OCI-LY1 (cell line): ENCODE measurements around the gene MAN1A1.

Experiments used
- H2AFZ ChIP-seq: fragments of 200-600 bp; sonication (generic), shearing (Covaris generic); 2 replicates; pipeline ENCODE4 v1.6.0; 2014; ENCODE audit warnings: antibody characterized with exemption, mild to moderate bottlenecking, low read length
- H3F3A ChIP-seq: fragments of 200-600 bp; sonication (generic), shearing (Covaris generic); 2 replicates; pipeline ENCODE4 v1.6.0; 2014; ENCODE audit warnings: mild to moderate bottlenecking, antibody characterized with exemption, low read length, moderate library complexity; ENCODE audit not compliant: insufficient read depth
- H3K27ac ChIP-seq: fragments of 200-600 bp; sonication (generic); 2 replicates; pipeline ENCODE4 v1.5.1; 2014; ENCODE audit warnings: low read length, mixed run types, mild to moderate bottlenecking, low read depth; ENCODE audit not compliant: poor library complexity, severe bottlenecking
- H3K27me3 ChIP-seq: fragments of 200-600 bp; sonication (generic); 2 replicates; pipeline ENCODE4 v1.6.0; 2014; ENCODE audit warnings: antibody characterized with exemption, mild to moderate bottlenecking, low read length, moderate library complexity; ENCODE audit not compliant: insufficient read depth
- H3K36me3 ChIP-seq: fragments of 200-600 bp; sonication (generic); 2 replicates; pipeline ENCODE4 v1.6.1; 2014; ENCODE audit warnings: mild to moderate bottlenecking, antibody characterized with exemption, low read length, moderate library complexity, mixed read lengths; ENCODE audit not compliant: insufficient read depth
- H3K4me1 ChIP-seq: fragments of 200-600 bp; sonication (generic); 2 replicates; pipeline ENCODE4 v1.5.1; 2014; ENCODE audit warnings: mild to moderate bottlenecking, low read length, moderate library complexity; ENCODE audit not compliant: insufficient read depth, severe bottlenecking
- H3K4me2 ChIP-seq: fragments of 200-600 bp; sonication (generic), shearing (Covaris generic); 2 replicates; pipeline ENCODE4 v1.6.1; 2014; ENCODE audit warnings: low read length
- H3K4me3 ChIP-seq: fragments of 200-600 bp; sonication (generic); 2 replicates; pipeline ENCODE4 v1.5.1; 2014; ENCODE audit warnings: low read length, low read depth, mild to moderate bottlenecking, mixed read lengths; ENCODE audit not compliant: poor library complexity, severe bottlenecking
- H3K79me2 ChIP-seq: fragments of 200-600 bp; shearing (Covaris generic); 2 replicates; pipeline ENCODE4 v1.6.1; 2016; ENCODE audit warnings: mixed run types, low read length, mixed read lengths; ENCODE audit not compliant: insufficient read depth
- H3K9ac ChIP-seq: fragments of 200-600 bp; sonication (generic), shearing (Covaris generic); 2 replicates; pipeline ENCODE4 v1.6.1; 2014; ENCODE audit warnings: mild to moderate bottlenecking, low read length, mixed read lengths
- H3K9me2 ChIP-seq: fragments of 200-600 bp; sonication (generic), shearing (Covaris generic); 2 replicates; pipeline ENCODE4 v1.6.1; 2014; ENCODE audit warnings: low read depth, mild to moderate bottlenecking, low read length, mixed read lengths
- H3K9me3 ChIP-seq: fragments of 200-600 bp; shearing (Covaris generic); 2 replicates; pipeline ENCODE4 v1.6.1; 2014; ENCODE audit warnings: low read length, mixed read lengths
- H4K20me1 ChIP-seq: fragments of 200-600 bp; sonication (generic), shearing (Covaris generic); 2 replicates; pipeline ENCODE4 v1.6.0; 2016; ENCODE audit warnings: mild to moderate bottlenecking, low read length; ENCODE audit not compliant: insufficient read depth
- CTCF ChIP-seq: fragments of 200-600 bp; sonication (generic), shearing (Covaris generic); IDR thresholded peaks from 2 replicates; pipeline ENCODE4 v1.5.1; 2017; ENCODE audit warnings: mild to moderate bottlenecking, antibody characterized with exemption, low read length, moderate library complexity, mixed read lengths
- EZH2 ChIP-seq: fragments of 200-600 bp; sonication (generic), shearing (Covaris generic); IDR thresholded peaks from 2 replicates; pipeline ENCODE4 v1.8.0; 2017; ENCODE audit warnings: borderline replicate concordance, mixed run types, mild to moderate bottlenecking, antibody characterized with exemption, low read length, moderate library complexity, mixed read lengths

MAN1A1 gene

GRCh38 chr6:119128252-119128912 lies 221.2 kb downstream of the MAN1A1 start:
- Histone ChIP-seq H3K36me3 (no peaks in the 10 kb centered on the region), H3K27ac (no peak overlapping the region), H3K9me3 (no peaks in the 10 kb centered on the region), H3K9me2 (no peaks in the 10 kb centered on the region), H3K9ac (no peak overlapping the region), H3K79me2 (no peaks in the 10 kb centered on the region), H3K27me3 (no peaks in the 10 kb centered on the region), H3F3A (no peaks in the 10 kb centered on the region), H4K20me1 (no peaks in the 10 kb centered on the region), H3K4me1 (no peaks in the 10 kb centered on the region), H2AFZ (no peak overlapping the region), H3K4me2 (no peak overlapping the region), H3K4me3 (no peak overlapping the region)
- no peak for TF ChIP-seq EZH2
- TF ChIP-seq CTCF, result no peak

GRCh38 chr6:119127627-119128026 lies 221.9 kb downstream of the MAN1A1 start:
- Histone ChIP-seq H4K20me1 (no peaks in the 10 kb centered on the region), H3K4me2 (no peak overlapping the region), H3K4me3 (no peak overlapping the region), H3K4me1 (no peaks in the 10 kb centered on the region), H2AFZ (no peak overlapping the region), H3F3A (no peaks in the 10 kb centered on the region), H3K79me2 (no peaks in the 10 kb centered on the region), H3K9ac (no peak overlapping the region), H3K9me2 (no peaks in the 10 kb centered on the region), H3K27me3 (no peaks in the 10 kb centered on the region), H3K9me3 (no peaks in the 10 kb centered on the region), H3K36me3 (no peaks in the 10 kb centered on the region), H3K27ac (no peak overlapping the region)
- TF ChIP-seq CTCF (no peak), EZH2 (no peak)
